PFSK-1 (cell line): ENCODE measurements around the gene MORC3.

Experiments
- FOXP2 ChIP-seq: optimal IDR thresholded peaks from 2 replicates; pipeline ENCODE3; 2011; ENCODE audit warnings: borderline replicate concordance, control low read depth, inconsistent platforms; ENCODE audit not compliant: insufficient read depth; ENCODE audit errors: extremely low read length, extremely low read depth
- POLR2AphosphoS5 ChIP-seq: IDR thresholded peaks from 2 replicates; pipeline ENCODE4 v1.6.1; 2012; ENCODE audit warnings: low read depth, mild to moderate bottlenecking, control low read depth, low read length, moderate library complexity
- REST ChIP-seq, 2 experiments: IDR thresholded peaks; 2 replicates each; pipeline versions ENCODE4 v1.6.1 to v1.8.0; 2011 to 2012; ENCODE audit warnings: low read depth in 2 of 2, low read length in 2 of 2, control low read depth in 1 of 2, inconsistent platforms in 1 of 2, mild to moderate bottlenecking in 1 of 2, moderate library complexity in 1 of 2; ENCODE audit not compliant: insufficient read depth in 1 of 2
- SIN3A ChIP-seq: IDR thresholded peaks from 2 replicates; pipeline ENCODE4 v1.6.1; 2012; ENCODE audit warnings: mild to moderate bottlenecking, low read length, moderate library complexity, borderline replicate concordance; ENCODE audit not compliant: insufficient read depth
- TAF1 ChIP-seq: IDR thresholded peaks from 2 replicates; pipeline ENCODE4 v1.6.1; 2012; ENCODE audit warnings: low read length, control low read depth, borderline replicate concordance; ENCODE audit not compliant: insufficient read depth

Gene MORC3

GRCh38 chr21:36310016-36310415 is 10.0 kb upstream of the MORC3 start:
- TF ChIP-seq POLR2AphosphoS5 (no peak), SIN3A (no peak), TAF1 (no peak), REST (IDR thresholded peaks at IDR 0.05; ENCODE audit: insufficient read depth in 1 of 2, low read depth in 2 of 2, low read length in 2 of 2) (no peak), FOXP2 (no peak)

- TF ChIP-seq TAF1, result no peak
- no peak for TF ChIP-seq SIN3A
- no peak for TF ChIP-seq REST (IDR thresholded peaks at IDR 0.05; ENCODE audit: insufficient read depth in 1 of 2, low read depth in 2 of 2, low read length in 2 of 2)
- no peak for TF ChIP-seq POLR2AphosphoS5
- no peak for TF ChIP-seq FOXP2
Measured at GRCh38 chr21:36316872-36317484, 3.0 kb upstream of the MORC3 start.

DNA sequence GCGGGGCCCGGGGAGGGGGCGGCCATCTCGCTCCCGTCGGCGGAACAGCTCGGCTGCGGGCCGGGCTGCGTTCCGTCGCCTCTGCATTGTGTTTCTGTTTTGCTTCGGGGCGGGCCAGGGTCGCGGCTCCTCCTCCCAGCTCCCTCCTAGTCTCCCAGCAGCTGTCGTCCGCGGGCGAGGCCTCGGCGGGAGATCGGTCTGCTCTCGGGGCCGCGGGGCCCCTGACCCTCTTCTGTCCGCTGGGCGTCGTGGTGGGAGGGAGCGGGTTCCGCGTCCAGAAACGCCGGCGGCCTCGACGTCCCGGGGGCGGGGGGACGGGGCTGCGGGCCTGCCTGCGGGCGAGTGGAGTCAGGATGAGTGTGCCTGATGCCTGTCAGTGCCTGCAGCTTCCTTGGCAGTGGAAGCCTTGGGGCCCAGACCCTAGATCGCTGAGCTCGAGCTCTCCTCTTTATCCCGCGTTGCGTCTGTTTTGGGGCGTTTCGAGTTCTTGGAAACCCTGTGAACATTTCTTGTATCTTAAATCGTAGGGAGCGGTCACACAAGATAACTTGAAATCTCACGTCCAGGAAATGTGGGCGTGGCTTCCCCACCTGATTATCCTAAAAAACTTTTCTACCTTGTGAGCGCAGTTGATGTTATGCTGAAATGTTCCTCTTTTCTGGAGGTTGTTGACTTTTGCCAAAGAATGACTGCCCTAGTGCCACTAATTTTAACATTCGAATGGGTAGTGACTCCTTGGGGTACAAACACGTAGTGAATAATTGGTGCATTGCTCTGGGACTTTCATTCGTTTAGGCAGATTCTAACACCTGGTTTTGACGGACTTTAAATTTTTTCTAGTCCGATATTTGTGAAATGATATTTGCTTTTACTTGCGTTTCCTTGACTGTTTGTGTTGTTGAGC is 676 bp downstream of the MORC3 start:
- TF ChIP-seq FOXP2 (no peak), POLR2AphosphoS5 (no peak), SIN3A (peak; percentile 43; the same call in 1 of the 2 replicates), REST (IDR thresholded peaks at IDR 0.05; ENCODE audit: insufficient read depth in 1 of 2, low read depth in 2 of 2, low read length in 2 of 2) (no peak), TAF1 (no peak)

GRCh38 chr21:36321325-36322082 is 1.5 kb downstream of the MORC3 start:
- TF ChIP-seq SIN3A (0 out of 2 replicates have a peak, but pooled peaks have one; percentile 50), REST (IDR thresholded peaks at IDR 0.05; ENCODE audit: insufficient read depth in 1 of 2, low read depth in 2 of 2, low read length in 2 of 2) (no peak), TAF1 (no peak), FOXP2 (no peak), POLR2AphosphoS5 (no peak)
